Kidney (tissue), 14 donors: ENCODE measurements around the gene IFT27. TPM values are rescaled to one million over a fixed set of nuclear protein-coding genes. Genes with fewer than 3 reads are reported as not detected.

Experiments used
- DNase-seq, 5 donors: peaks; one replicate each; pipeline ENCODE4 v3.0.0-alpha.2; 2013 to 2020
- FAIRE-seq: peaks from 2 replicates; lab custom pipeline; 2012; peaks lifted over from hg19 to GRCh38; lab: Jason Lieb, UNC
- H3K27ac ChIP-seq, 2 donors: one replicate each; pipeline ENCODE4 v1.7.0; 2013; ENCODE audit warnings: low read depth in 2 of 2, low read length in 2 of 2, inconsistent platforms in 1 of 2
- H3K27me3 ChIP-seq: one replicate; pipeline ENCODE4 v1.7.1; 2013; ENCODE audit warnings: low read length, inconsistent platforms; ENCODE audit not compliant: control insufficient read depth, insufficient read depth
- H3K36me3 ChIP-seq, 3 donors: one replicate each; pipeline versions ENCODE4 v1.7.0 to v1.7.1; 2013; ENCODE audit warnings: low read length in 3 of 3, control low read depth in 1 of 3, inconsistent platforms in 1 of 3; ENCODE audit not compliant: insufficient read depth in 3 of 3, control insufficient read depth in 2 of 3
- H3K4me1 ChIP-seq, 3 donors: one replicate each; pipeline versions ENCODE4 v1.7.0 to v1.7.1; 2013; ENCODE audit warnings: low read length in 3 of 3, inconsistent platforms in 1 of 3, low read depth in 1 of 3; ENCODE audit not compliant: control insufficient read depth in 2 of 3, insufficient read depth in 2 of 3
- H3K4me3 ChIP-seq, 3 donors: one replicate each; pipeline versions ENCODE4 v1.7.0 to v1.8.1; 2013; ENCODE audit warnings: low read length in 3 of 3, control low read depth in 1 of 3, inconsistent platforms in 1 of 3
- H3K9ac ChIP-seq, 3 donors: one replicate each; pipeline versions ENCODE4 v1.7.0 to v1.7.1; 2013; ENCODE audit warnings: low read length in 3 of 3, control low read depth in 1 of 3, inconsistent platforms in 1 of 3
- H3K9me3 ChIP-seq, 3 donors: one replicate each; pipeline versions ENCODE4 v1.7.0 to v1.7.1; 2013; ENCODE audit warnings: low read length in 3 of 3, control low read depth in 1 of 3, inconsistent platforms in 1 of 3; ENCODE audit not compliant: control insufficient read depth in 2 of 3, insufficient read depth in 1 of 3
- intact Hi-C: fragments of 100-400 bp; cut with DNase I; formaldehyde crosslinking; loops from one replicate; pipeline ENCODE4 v1.11.1; 2022
- polyA plus RNA-seq: library from polyadenylated mRNA; stranded (reverse); fragments of 350-450 nt; fragmentation: Illumina TruSeq; extraction: RNeasy Lipid Tissue Mini Kit (QIAGEN cat#74804); gene quantifications from one replicate; pipeline ENCODE4 v1.2.3, GENCODE V29; 2014; ENCODE audit warnings: low read depth, low replicate concordance; ENCODE audit not compliant: insufficient read depth
- total RNA-seq: library from RNA; stranded (reverse); fragmentation: NEBNext Ultra II Directional; extraction: Animal tissue kit (Norgen Biotek cat#: 25700); gene quantifications from one replicate; pipeline ENCODE4 v1.2.1, GENCODE V29; 2021
- TF ChIP-seq, protein P1 (sequence below): IDR thresholded peaks from 3 replicates; pipeline ENCODE4 v1.5.1; 2012; ENCODE audit warnings: mild to moderate bottlenecking, moderate library complexity, borderline replicate concordance; ENCODE audit not compliant: insufficient read depth; ENCODE audit errors: extremely low read depth
- donor health status: control.
- donor health status: control.
- donor health status: control.
- donor health status: control.
- donor health status: control.
- donor health status: DM: yes; HTN: yes; CAD: no.
- donor health status: Normal renal cell carcinoma (clear cell type).

Gene IFT27
- total and polyA plus RNA-seq, 2 donors from 2014 or later, result 33.1 to 52.7 TPM

DNA sequence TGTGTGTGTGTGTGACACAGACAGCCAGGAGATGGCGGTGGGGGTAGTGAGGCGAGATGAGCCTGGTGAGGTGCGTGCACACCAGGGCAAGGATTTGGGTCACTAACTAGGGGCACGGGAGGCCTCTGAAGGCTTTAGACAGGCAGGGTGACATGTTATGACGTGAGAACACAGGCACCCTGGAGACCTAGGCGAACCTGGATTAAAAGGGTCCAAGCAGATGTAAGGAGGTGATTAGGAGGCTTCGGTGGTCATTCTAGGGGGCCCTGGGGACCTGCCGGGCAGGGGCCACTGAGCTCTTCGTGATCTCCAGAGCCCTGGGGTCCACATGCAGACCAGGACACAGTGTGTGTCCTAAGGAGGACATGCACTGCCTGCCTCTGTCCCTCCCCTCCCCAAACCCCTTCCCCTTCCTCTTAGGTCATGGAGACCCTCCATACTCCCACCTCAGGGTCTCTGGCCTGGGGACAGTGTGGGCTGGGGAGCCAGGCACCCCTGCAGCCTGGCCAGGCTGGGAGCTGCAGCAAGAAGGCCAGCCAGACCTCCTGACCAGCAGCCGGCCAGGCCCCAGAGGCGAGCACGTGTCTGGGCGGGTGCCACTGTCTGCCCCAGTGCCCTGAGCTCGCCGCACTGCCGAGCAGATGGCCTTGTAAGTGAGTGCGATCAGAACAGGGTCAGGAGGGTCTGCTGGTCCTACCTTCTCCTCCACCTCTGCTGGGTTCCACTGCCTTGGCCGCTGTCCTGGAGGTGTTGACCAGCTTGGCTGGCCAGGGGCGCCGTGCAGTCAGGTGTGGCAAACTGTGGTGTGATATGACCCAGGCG lies 32.1 kb downstream of the IFT27 start:
- DNase-seq, result peak in 1 of 5 donors; percentile 74
- no peak overlapping the region for H3K27ac ChIP-seq
- intact Hi-C loops, result no loop called here
- H3K9me3 ChIP-seq, result peaks cover 0 to 2% (median 0%) of the 10 kb centered on the region in 3 donors
- FAIRE-seq, result no peak
- no peaks in the 10 kb centered on the region for H3K4me1 ChIP-seq
- H3K27me3 ChIP-seq, result no peaks in the 10 kb centered on the region
- H3K4me3 ChIP-seq, result no peak overlapping the region
- no peak overlapping the region for H3K9ac ChIP-seq
- no peaks in the 10 kb centered on the region for H3K36me3 ChIP-seq
- TF ChIP-seq, protein P1, sequence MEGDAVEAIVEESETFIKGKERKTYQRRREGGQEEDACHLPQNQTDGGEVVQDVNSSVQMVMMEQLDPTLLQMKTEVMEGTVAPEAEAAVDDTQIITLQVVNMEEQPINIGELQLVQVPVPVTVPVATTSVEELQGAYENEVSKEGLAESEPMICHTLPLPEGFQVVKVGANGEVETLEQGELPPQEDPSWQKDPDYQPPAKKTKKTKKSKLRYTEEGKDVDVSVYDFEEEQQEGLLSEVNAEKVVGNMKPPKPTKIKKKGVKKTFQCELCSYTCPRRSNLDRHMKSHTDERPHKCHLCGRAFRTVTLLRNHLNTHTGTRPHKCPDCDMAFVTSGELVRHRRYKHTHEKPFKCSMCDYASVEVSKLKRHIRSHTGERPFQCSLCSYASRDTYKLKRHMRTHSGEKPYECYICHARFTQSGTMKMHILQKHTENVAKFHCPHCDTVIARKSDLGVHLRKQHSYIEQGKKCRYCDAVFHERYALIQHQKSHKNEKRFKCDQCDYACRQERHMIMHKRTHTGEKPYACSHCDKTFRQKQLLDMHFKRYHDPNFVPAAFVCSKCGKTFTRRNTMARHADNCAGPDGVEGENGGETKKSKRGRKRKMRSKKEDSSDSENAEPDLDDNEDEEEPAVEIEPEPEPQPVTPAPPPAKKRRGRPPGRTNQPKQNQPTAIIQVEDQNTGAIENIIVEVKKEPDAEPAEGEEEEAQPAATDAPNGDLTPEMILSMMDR, result no peak

- H3K4me3 ChIP-seq, result no peak overlapping the region
- TF ChIP-seq, protein P1, result no peak
- FAIRE-seq (no peak), DNase-seq (no peak)
- H3K9ac ChIP-seq, result no peak overlapping the region
- no peaks in the 10 kb centered on the region for H3K27me3 ChIP-seq
- intact Hi-C loops, result no loop called here
- H3K9me3 ChIP-seq, result peaks cover 0 to 2% (median 0%) of the 10 kb centered on the region in 3 donors
- no peaks in the 10 kb centered on the region for H3K4me1 ChIP-seq
- H3K27ac ChIP-seq, result no peak overlapping the region
- no peaks in the 10 kb centered on the region for H3K36me3 ChIP-seq
Measured at GRCh38 chr22:36743011-36743410, 32.9 kb downstream of the IFT27 start.

- intact Hi-C loops, result no loop called here
- Histone ChIP-seq H3K36me3 (no peaks in the 10 kb centered on the region), H3K27me3 (no peaks in the 10 kb centered on the region), H3K4me3 (no peak overlapping the region), H3K27ac (no peak overlapping the region), H3K4me1 (no peaks in the 10 kb centered on the region), H3K9ac (no peak overlapping the region), H3K9me3 (peaks cover 0 to 2% (median 0%) of the 10 kb centered on the region in 3 donors)
- TF ChIP-seq, protein P1, result no peak
- FAIRE-seq (no peak), DNase-seq (no peak)
Measured at GRCh38 chr22:36741968-36742367, 34.0 kb downstream of the IFT27 start.
